ENCODE data around the gene LYZL2. TPM values are rescaled to one million over a fixed set of nuclear protein-coding genes. Genes with fewer than 3 reads are reported as not detected.
"Not testable (repeated sequence)": the region's sequence is repeated elsewhere in the genome, so short reads cannot be mapped to it uniquely, and the experiment has no call there.

The LYZL2 gene
- total RNA-seq, 1 experiment from 2014 or later = not detected

GRCh38 chr10:30639946-30640786 lies 10.6 kb upstream of the LYZL2 start:
- peak; percentile 44 for DNase-seq (ENCODE audit: low read depth)

- DNase-seq (ENCODE audit: low read depth) = peak; percentile 89
Measured at GRCh38 chr10:30637881-30638467, 8.4 kb upstream of the LYZL2 start.

- DNase-seq (ENCODE audit: low read depth) = no peak
Measured at GRCh38 chr10:30631188-30631587, 1.6 kb upstream of the LYZL2 start.

- no peak for DNase-seq (ENCODE audit: low read depth)
Measured at GRCh38 chr10:30630571-30630970, 1.0 kb upstream of the LYZL2 start.

GRCh38 chr10:30628576-30628975 lies 977 bp downstream of the LYZL2 start:
- DNase-seq (ENCODE audit: low read depth) = not testable (repeated sequence)

- DNase-seq (ENCODE audit: low read depth) = not testable (repeated sequence)
Measured at GRCh38 chr10:30626837-30627236, 2.7 kb downstream of the LYZL2 start.

GRCh38 chr10:30626196-30626595 lies 3.4 kb downstream of the LYZL2 start:
- not testable (repeated sequence) for DNase-seq (ENCODE audit: low read depth)

GRCh38 chr10:30625080-30625479 lies 4.5 kb downstream of the LYZL2 start:
- DNase-seq (ENCODE audit: low read depth) = no peak

- no peak for DNase-seq (ENCODE audit: low read depth)
Measured at GRCh38 chr10:30619966-30620365, 9.6 kb downstream of the LYZL2 start.

GRCh38 chr10:30617070-30617469 lies 12.5 kb downstream of the LYZL2 start:
- DNase-seq (ENCODE audit: low read depth) = no peak

- DNase-seq (ENCODE audit: low read depth) = not testable (repeated sequence)
Measured at GRCh38 chr10:30611041-30611440, 18.5 kb downstream of the LYZL2 start.

GRCh38 chr10:30607814-30608213 lies 21.7 kb downstream of the LYZL2 start:
- no peak for DNase-seq (ENCODE audit: low read depth)

GRCh38 chr10:30606313-30606712 lies 23.2 kb downstream of the LYZL2 start:
- DNase-seq (ENCODE audit: low read depth) = no peak

GRCh38 chr10:30605341-30606121 lies 24.0 kb downstream of the LYZL2 start:
- DNase-seq (ENCODE audit: low read depth) = not testable (repeated sequence)

GRCh38 chr10:30603589-30603988 lies 26.0 kb downstream of the LYZL2 start:
- no peak for DNase-seq (ENCODE audit: low read depth)

GRCh38 chr10:30602747-30603146 lies 26.8 kb downstream of the LYZL2 start:
- DNase-seq (ENCODE audit: low read depth) = no peak

GRCh38 chr10:30600005-30600404 lies 29.5 kb downstream of the LYZL2 start:
- DNase-seq (ENCODE audit: low read depth) = no peak

GRCh38 chr10:30598105-30598776 lies 31.3 kb downstream of the LYZL2 start:
- DNase-seq (ENCODE audit: low read depth) = no peak

GRCh38 chr10:30597433-30597824 lies 32.1 kb downstream of the LYZL2 start:
- DNase-seq (ENCODE audit: low read depth) = not testable (repeated sequence)

- DNase-seq (ENCODE audit: low read depth) = not testable (repeated sequence)
Measured at GRCh38 chr10:30596493-30597432, 32.8 kb downstream of the LYZL2 start.

Data from HT1080 (cell line).